Stimulated activated CD4-positive, alpha-beta T cell treated with anti-CD3 and anti-CD28 coated beads, Interleukin-1b, Interleukin-23, amount 100 ng/mL, for 48 hours (primary cell): ENCODE data around the gene FAM83C.

ENCODE experiments used
- DNase-seq: peaks from one replicate; pipeline ENCODE4 v3.0.0-alpha.2; 2020

Gene FAM83C

GRCh38 chr20:35297155-35297554 is 4.9 kb upstream of the FAM83C start:
- no peak for DNase-seq

- no peak for DNase-seq
Observed at GRCh38 chr20:35296101-35296554, 3.9 kb upstream of the FAM83C start.

GRCh38 chr20:35295674-35296073 is 3.4 kb upstream of the FAM83C start:
- no peak for DNase-seq

GRCh38 chr20:35295058-35295457 is 2.8 kb upstream of the FAM83C start:
- no peak for DNase-seq

GRCh38 chr20:35294293-35294685 is 2.1 kb upstream of the FAM83C start:
- no peak for DNase-seq

DNA sequence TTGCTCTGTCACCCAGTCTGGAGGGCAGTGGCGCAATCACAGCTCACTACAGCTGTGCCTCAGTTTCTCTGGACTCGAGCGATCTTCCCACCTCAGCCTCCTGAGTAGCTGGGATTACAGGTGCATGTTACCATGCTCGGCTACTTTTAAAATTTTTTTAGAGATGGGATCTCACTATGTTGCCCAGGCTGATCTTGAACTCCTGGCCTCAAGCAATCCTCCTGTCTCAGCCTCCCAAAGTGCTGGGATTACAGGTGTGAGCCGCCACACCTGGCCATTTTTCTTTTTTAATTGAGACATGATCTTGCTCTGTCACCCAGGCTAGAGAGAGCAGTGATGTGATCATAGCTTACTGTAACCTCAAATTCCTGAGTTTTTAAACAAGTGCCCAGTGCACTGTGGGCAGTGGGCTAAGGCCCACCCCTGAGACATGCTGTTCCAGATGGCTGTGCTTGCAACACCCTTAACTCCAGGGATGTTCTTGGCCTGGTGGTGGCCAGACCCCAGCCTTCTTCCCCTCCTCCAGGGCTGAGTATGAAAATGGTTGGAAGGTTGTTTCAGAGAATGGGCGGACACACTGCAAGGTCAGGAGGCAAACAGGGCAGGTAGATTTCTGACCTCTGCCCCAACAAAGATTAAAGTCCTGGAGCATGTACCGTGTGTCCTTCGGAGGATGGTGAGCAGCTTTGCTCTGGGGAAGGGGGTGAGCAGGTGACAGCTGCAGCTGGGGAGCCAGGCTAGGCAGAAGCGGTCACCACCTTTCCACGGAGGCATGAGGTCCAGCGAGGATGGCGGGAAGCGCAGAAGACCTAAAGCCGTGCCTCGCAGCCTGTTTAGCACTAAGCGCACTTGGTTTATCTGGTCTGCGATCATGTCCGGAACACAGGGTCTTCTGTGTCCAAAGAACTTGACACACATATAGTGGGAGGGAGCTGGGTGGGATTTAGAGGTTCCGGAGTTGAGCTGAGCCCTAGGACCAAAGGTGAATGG is 1.4 kb upstream of the FAM83C start:
- no peak for DNase-seq

GRCh38 chr20:35292504-35293285 is 470 bp upstream of the FAM83C start:
- no peak for DNase-seq

- DNase-seq = no peak
Observed at GRCh38 chr20:35290887-35291417, 1.3 kb downstream of the FAM83C start.

DNA sequence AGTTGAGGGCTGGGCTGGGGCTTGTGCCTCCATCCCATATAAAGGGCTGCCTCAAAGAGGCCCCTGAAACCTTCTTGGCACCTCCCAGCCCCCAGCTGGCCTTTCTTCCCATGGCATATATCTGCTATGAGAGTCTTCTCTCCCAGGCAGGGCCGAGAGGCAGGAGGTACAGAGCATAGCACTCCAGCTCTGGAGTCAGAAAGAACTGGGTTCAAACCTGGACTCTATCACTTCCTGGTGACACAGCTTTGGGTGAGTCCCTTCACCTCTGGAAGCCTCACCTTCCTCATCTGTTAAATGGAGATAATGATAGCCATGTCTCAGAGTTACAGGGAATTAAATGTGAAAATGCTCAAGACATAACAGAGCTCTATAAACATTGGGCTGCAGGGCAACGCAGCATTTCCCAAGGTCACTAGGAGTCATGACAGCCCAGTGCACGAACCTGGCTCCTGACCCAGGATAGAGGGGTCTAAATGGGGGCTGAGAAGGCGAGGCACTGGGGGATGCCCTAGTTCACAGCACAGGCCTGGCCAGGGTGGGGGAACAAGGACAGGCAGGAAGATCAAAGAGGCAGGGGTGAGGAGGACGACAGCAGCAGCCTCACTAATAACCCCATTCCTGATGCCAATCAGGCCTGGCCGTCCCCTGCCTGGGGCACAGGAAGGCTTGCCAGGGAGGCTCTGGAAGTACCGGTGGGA is 1.9 kb downstream of the FAM83C start:
- DNase-seq = no peak

- no peak for DNase-seq
Observed at GRCh38 chr20:35288325-35289060, 3.7 kb downstream of the FAM83C start.

GRCh38 chr20:35287509-35288324 is 4.5 kb downstream of the FAM83C start:
- DNase-seq = no peak

GRCh38 chr20:35286899-35287508 is 5.2 kb downstream of the FAM83C start:
- DNase-seq = no peak

DNA sequence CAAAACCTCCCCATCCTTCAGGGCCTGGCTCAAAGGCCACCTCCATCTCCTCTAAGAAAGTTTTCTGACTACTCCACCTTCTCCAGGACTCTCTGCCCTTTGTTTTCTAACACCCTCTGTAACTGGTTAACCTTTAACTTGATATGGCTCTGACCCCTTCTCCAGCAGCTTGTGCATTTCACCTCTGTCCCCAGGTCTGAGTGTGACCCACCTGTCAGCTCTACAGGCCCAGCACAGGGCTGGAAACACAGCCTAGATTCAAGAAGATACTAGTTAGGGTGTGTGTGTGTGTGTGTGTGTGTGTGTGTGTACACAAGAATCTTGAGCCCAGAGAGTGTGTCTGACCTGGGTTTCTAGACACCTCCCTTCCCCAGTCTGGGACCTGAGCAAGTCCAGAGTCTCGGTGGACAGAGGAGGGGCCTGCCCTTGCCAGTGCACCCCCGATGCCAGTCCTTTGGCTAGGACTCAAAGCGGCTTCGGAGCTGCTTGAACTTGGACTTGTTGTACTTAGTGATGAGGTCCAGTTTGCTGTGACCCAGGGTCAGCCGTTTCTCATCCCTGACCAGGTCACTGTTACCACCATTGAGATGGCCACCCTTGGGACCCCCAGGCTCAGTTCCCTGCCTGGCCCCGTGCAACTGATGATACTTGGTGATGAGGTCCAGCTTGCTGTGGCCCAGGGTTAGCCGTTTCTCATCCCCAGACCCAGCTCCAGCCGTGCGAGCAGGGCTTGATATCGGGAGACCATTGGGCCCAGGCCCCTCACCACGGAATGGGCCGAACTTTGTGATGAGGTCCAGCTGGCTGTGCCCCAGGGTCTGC is 5.9 kb downstream of the FAM83C start:
- no peak for DNase-seq

GRCh38 chr20:35285806-35286076 is 6.5 kb downstream of the FAM83C start:
- DNase-seq = no peak

- no peak for DNase-seq
Observed at GRCh38 chr20:35284992-35285805, 7.0 kb downstream of the FAM83C start.

DNA sequence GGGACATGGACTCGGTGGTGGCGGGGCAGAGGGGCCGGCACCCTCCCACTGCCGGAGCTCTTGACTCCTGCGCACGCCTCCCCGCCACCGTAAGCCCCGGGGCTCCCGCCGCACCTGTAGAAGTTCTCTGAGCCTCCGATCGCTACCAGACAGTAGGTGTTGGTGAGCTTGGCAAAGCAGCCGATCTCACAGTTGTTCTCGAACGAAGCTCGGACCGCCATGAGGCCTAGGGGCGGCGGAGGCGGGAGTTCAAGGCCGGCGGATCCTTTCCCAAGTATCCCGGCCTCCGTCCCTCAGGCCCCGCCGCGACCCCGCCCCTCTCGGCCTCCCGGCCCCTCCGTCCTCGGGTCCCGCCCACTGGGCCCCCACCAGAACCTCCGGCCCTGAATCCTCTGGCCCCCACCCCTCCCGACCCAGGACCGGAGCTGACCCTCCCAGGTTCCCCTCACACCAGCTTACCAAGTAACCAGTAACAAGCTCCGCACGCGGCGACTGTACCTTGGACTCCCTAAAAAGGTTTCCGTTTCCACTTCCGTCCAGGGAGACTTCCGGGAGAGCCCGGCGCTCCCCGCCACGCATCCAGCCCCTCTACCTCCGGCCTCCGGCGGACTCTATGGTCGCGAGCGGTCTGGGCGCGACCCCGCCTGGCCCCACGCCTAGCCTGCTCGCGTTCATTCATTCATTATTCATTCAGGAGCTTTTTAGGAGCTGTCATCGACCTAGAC is 7.8 kb downstream of the FAM83C start, which contains the start of gene EIF6:
Gene EIF6, minus strand, starts transcription at position 506 of the 725 bp plus-strand sequence. Its CDS starts 285 bp downstream, at position 221.
- DNase-seq = peak; percentile 87

DNA sequence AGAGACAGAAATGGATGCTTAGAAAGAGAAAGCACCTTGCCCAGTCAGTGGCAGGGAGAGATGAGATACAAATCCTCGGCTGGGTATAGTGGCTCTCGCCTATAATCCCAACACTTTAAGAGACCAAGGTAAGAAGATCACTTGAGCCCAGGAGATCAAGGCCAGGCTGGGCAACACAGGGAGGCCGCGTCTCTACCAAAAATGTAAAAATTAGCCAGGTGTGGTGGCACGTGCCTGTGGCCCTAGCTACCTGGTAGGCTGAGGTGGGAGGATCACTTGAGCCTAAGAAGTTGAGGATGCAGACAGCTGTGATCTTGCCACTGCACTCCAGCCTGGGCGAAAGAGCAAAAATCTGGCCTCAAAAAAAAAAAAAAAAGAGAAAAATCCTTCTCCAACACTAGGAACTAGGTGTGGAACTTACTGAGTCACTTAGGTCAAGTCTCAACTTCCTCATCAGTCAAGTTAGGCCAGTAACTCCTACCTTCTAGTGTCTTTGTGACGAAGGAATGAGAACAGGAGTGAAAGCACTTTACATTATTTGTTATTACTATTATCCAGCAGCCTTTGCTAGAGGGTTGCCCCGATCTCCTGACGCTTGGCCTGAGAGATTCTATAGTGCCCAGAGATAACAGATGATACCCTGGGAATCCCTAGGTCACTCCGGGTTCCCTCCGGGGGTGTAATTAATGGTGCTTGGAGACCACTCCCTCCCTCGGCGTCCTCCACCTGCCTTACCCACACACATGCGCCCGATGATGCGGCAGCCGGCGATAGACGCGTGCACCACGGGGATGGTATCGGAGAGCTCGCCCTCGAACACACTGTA is 8.6 kb downstream of the FAM83C start:
- no peak for DNase-seq
